OCI-LY1 (cell line): ENCODE results near the gene RAB11FIP4.

Experiments used
- H2AFZ ChIP-seq: fragments of 200-600 bp; sonication (generic), shearing (Covaris generic); 2 replicates; pipeline ENCODE4 v1.6.0; 2014; ENCODE audit warnings: antibody characterized with exemption, mild to moderate bottlenecking, low read length
- H3F3A ChIP-seq: fragments of 200-600 bp; sonication (generic), shearing (Covaris generic); 2 replicates; pipeline ENCODE4 v1.6.0; 2014; ENCODE audit warnings: mild to moderate bottlenecking, antibody characterized with exemption, low read length, moderate library complexity; ENCODE audit not compliant: insufficient read depth
- H3K27ac ChIP-seq: fragments of 200-600 bp; sonication (generic); 2 replicates; pipeline ENCODE4 v1.5.1; 2014; ENCODE audit warnings: low read length, mixed run types, mild to moderate bottlenecking, low read depth; ENCODE audit not compliant: poor library complexity, severe bottlenecking
- H3K27me3 ChIP-seq: fragments of 200-600 bp; sonication (generic); 2 replicates; pipeline ENCODE4 v1.6.0; 2014; ENCODE audit warnings: antibody characterized with exemption, mild to moderate bottlenecking, low read length, moderate library complexity; ENCODE audit not compliant: insufficient read depth
- H3K36me3 ChIP-seq: fragments of 200-600 bp; sonication (generic); 2 replicates; pipeline ENCODE4 v1.6.1; 2014; ENCODE audit warnings: mild to moderate bottlenecking, antibody characterized with exemption, low read length, moderate library complexity, mixed read lengths; ENCODE audit not compliant: insufficient read depth
- H3K4me1 ChIP-seq: fragments of 200-600 bp; sonication (generic); 2 replicates; pipeline ENCODE4 v1.5.1; 2014; ENCODE audit warnings: mild to moderate bottlenecking, low read length, moderate library complexity; ENCODE audit not compliant: insufficient read depth, severe bottlenecking
- H3K4me2 ChIP-seq: fragments of 200-600 bp; sonication (generic), shearing (Covaris generic); 2 replicates; pipeline ENCODE4 v1.6.1; 2014; ENCODE audit warnings: low read length
- H3K4me3 ChIP-seq: fragments of 200-600 bp; sonication (generic); 2 replicates; pipeline ENCODE4 v1.5.1; 2014; ENCODE audit warnings: low read length, low read depth, mild to moderate bottlenecking, mixed read lengths; ENCODE audit not compliant: poor library complexity, severe bottlenecking
- H3K79me2 ChIP-seq: fragments of 200-600 bp; shearing (Covaris generic); 2 replicates; pipeline ENCODE4 v1.6.1; 2016; ENCODE audit warnings: mixed run types, low read length, mixed read lengths; ENCODE audit not compliant: insufficient read depth
- H3K9ac ChIP-seq: fragments of 200-600 bp; sonication (generic), shearing (Covaris generic); 2 replicates; pipeline ENCODE4 v1.6.1; 2014; ENCODE audit warnings: mild to moderate bottlenecking, low read length, mixed read lengths
- H3K9me2 ChIP-seq: fragments of 200-600 bp; sonication (generic), shearing (Covaris generic); 2 replicates; pipeline ENCODE4 v1.6.1; 2014; ENCODE audit warnings: low read depth, mild to moderate bottlenecking, low read length, mixed read lengths
- H3K9me3 ChIP-seq: fragments of 200-600 bp; shearing (Covaris generic); 2 replicates; pipeline ENCODE4 v1.6.1; 2014; ENCODE audit warnings: low read length, mixed read lengths
- H4K20me1 ChIP-seq: fragments of 200-600 bp; sonication (generic), shearing (Covaris generic); 2 replicates; pipeline ENCODE4 v1.6.0; 2016; ENCODE audit warnings: mild to moderate bottlenecking, low read length; ENCODE audit not compliant: insufficient read depth
- EZH2 ChIP-seq: fragments of 200-600 bp; sonication (generic), shearing (Covaris generic); IDR thresholded peaks from 2 replicates; pipeline ENCODE4 v1.8.0; 2017; ENCODE audit warnings: borderline replicate concordance, mixed run types, mild to moderate bottlenecking, antibody characterized with exemption, low read length, moderate library complexity, mixed read lengths
- TF ChIP-seq, protein P1 (sequence below): fragments of 200-600 bp; sonication (generic), shearing (Covaris generic); IDR thresholded peaks from 2 replicates; pipeline ENCODE4 v1.5.1; 2017; ENCODE audit warnings: mild to moderate bottlenecking, antibody characterized with exemption, low read length, moderate library complexity, mixed read lengths

RAB11FIP4 gene

DNA sequence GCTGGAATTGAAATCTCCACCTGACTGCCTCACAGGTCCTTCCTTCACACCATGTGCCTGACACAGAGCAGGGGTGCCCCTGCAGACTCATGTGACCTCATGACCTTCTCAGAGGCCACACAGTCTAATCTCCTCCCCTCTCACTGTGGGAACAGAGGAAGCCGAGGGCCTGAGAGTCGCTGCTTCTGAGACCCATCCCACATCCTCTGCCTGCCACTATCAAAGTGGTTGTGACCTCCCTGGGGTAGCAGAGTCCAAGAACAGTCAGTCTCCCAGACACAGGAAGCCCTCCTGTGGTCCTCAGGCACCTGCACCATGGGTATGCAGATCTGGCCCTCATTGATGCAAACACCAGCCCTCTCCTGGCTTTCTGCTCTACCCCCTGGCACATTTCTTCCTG, 78.5 kb downstream of the RAB11FIP4 start:
- no peak overlapping the region for H3K9ac ChIP-seq
- no peaks in the 10 kb centered on the region for H4K20me1 ChIP-seq
- H3K4me2 ChIP-seq, result no peak overlapping the region
- H3K9me3 ChIP-seq, result no peaks in the 10 kb centered on the region
- no peak for TF ChIP-seq EZH2
- TF ChIP-seq, protein P1, sequence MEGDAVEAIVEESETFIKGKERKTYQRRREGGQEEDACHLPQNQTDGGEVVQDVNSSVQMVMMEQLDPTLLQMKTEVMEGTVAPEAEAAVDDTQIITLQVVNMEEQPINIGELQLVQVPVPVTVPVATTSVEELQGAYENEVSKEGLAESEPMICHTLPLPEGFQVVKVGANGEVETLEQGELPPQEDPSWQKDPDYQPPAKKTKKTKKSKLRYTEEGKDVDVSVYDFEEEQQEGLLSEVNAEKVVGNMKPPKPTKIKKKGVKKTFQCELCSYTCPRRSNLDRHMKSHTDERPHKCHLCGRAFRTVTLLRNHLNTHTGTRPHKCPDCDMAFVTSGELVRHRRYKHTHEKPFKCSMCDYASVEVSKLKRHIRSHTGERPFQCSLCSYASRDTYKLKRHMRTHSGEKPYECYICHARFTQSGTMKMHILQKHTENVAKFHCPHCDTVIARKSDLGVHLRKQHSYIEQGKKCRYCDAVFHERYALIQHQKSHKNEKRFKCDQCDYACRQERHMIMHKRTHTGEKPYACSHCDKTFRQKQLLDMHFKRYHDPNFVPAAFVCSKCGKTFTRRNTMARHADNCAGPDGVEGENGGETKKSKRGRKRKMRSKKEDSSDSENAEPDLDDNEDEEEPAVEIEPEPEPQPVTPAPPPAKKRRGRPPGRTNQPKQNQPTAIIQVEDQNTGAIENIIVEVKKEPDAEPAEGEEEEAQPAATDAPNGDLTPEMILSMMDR, result no peak
- H3K27ac ChIP-seq, result no peak overlapping the region
- H3F3A ChIP-seq, result no peaks in the 10 kb centered on the region
- no peaks in the 10 kb centered on the region for H3K9me2 ChIP-seq
- no peaks in the 10 kb centered on the region for H3K4me1 ChIP-seq
- H3K27me3 ChIP-seq, result no peaks in the 10 kb centered on the region
- H3K79me2 ChIP-seq, result no peaks in the 10 kb centered on the region
- no peak overlapping the region for H3K4me3 ChIP-seq
- no peak overlapping the region for H2AFZ ChIP-seq
- no peaks in the 10 kb centered on the region for H3K36me3 ChIP-seq

DNA sequence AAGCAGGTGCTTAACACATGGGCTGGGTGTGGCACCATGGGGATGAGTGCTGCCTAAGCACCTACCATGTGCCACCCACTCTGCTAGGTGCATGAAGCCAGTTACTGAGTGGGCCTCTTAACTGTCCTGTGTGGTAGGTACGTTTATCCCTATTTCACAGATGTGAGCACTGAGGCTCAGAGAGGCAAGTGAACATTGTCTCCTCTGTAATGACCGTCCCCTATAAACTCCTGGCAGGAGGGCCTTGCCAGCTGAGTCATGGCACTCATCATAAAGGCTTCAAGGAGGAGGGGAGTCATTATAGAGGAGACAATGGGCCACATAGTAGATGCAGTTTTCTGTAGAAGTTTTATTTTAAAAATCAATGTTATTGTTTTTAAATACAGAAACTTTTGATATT, 79.1 kb downstream of the RAB11FIP4 start:
- Histone ChIP-seq H3K27me3 (no peaks in the 10 kb centered on the region), H3K79me2 (no peaks in the 10 kb centered on the region), H3K27ac (no peak overlapping the region), H3K9ac (no peak overlapping the region), H3K9me2 (no peaks in the 10 kb centered on the region), H4K20me1 (no peaks in the 10 kb centered on the region), H3F3A (no peaks in the 10 kb centered on the region), H3K4me3 (no peak overlapping the region), H3K36me3 (no peaks in the 10 kb centered on the region), H2AFZ (no peak overlapping the region), H3K4me2 (no peak overlapping the region), H3K4me1 (peaks cover 5% of the 10 kb centered on the region), H3K9me3 (no peaks in the 10 kb centered on the region)
- no peak for TF ChIP-seq EZH2
- TF ChIP-seq, protein P1, result no peak

DNA sequence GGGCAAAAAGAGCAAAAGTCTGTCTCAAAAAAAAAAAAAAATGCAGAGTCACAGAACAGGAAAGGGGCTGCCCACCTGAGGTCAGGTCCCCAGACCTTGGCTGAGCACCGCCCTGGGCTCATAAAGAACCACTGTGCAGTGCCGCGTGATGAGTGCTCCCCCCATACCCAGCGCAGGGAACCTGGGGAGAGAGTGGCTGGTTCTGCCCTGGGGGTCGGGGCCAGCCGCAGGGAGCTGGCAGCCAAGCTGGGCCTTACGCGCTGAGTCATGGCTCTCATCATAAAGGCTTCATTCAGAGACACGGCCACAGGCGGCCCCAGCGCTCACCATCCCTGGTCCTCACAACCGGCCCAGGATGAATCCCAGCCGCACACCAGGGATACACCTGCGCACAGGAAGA, 80.7 kb downstream of the RAB11FIP4 start:
- Histone ChIP-seq H2AFZ (no peak overlapping the region), H3K9ac (no peak overlapping the region), H3K27me3 (no peaks in the 10 kb centered on the region), H3K36me3 (no peaks in the 10 kb centered on the region), H3K27ac (no peak overlapping the region), H3K4me3 (no peak overlapping the region), H3K4me1 (peaks cover 8% of the 10 kb centered on the region), H3K9me3 (no peaks in the 10 kb centered on the region), H3K9me2 (no peaks in the 10 kb centered on the region), H4K20me1 (no peaks in the 10 kb centered on the region), H3K4me2 (no peak overlapping the region), H3K79me2 (no peaks in the 10 kb centered on the region), H3F3A (no peaks in the 10 kb centered on the region)
- no peak for TF ChIP-seq EZH2
- TF ChIP-seq, protein P1, result no peak
